ENCODE data around the gene PPP3CA. TPM values are rescaled to one million over a fixed set of nuclear protein-coding genes. Genes with fewer than 3 reads are reported as not detected.
A peak's percentile ranks its signal among the peaks of the same experiment; 100 is the strongest.

The PPP3CA gene
- total and polyA plus RNA-seq, 3 donors from 2014 or later, result 19.1 to 44.5 (median 39.1) TPM

- Histone ChIP-seq H3K4me3 (no peak overlapping the region), H3K27me3 (no peaks in the 10 kb centered on the region), H3K36me3 (ENCODE audit: low read depth, missing control alignments) (no peaks in the 10 kb centered on the region), H3K9me3 (no peaks in the 10 kb centered on the region), H3K4me1 (peaks cover 7% of the 10 kb centered on the region), H3K27ac (no peak overlapping the region)
- 64 to 72% methylated on average over 3 of the region's 3 CpGs for WGBS, 2 donors
- DNase-seq, result no peak
- TF ChIP-seq POLR2A (IDR thresholded peaks at IDR 0.05) (no peak), CTCF (IDR thresholded peaks at IDR 0.05) (no peak)
- intact Hi-C loops (cut with DNase I; ENCODE audit: low total_unique reads), result no loop called here
Measured at GRCh38 chr4:101306225-101306624, 41.1 kb downstream of the PPP3CA start.

- Histone ChIP-seq H3K9me3 (no peaks in the 10 kb centered on the region), H3K27me3 (no peaks in the 10 kb centered on the region), H3K36me3 (ENCODE audit: low read depth, missing control alignments) (no peaks in the 10 kb centered on the region), H3K27ac (no peak overlapping the region), H3K4me3 (no peak overlapping the region), H3K4me1 (peaks cover 7% of the 10 kb centered on the region)
- intact Hi-C loops (cut with DNase I; ENCODE audit: low total_unique reads), result no loop called here
- DNase-seq, result no peak
- TF ChIP-seq POLR2A (IDR thresholded peaks at IDR 0.05) (no peak), CTCF (IDR thresholded peaks at IDR 0.05) (no peak)
- WGBS, 2 donors, result 69 to 78% methylated on average over 2 of the region's 2 CpGs
Measured at GRCh38 chr4:101304916-101305315, 42.4 kb downstream of the PPP3CA start.

GRCh38 chr4:101299899-101300540 is 47.3 kb downstream of the PPP3CA start:
- intact Hi-C loops (cut with DNase I; ENCODE audit: low total_unique reads), result no loop called here
- Histone ChIP-seq H3K27ac (no peak overlapping the region), H3K27me3 (no peaks in the 10 kb centered on the region), H3K9me3 (no peaks in the 10 kb centered on the region), H3K36me3 (ENCODE audit: low read depth, missing control alignments) (no peaks in the 10 kb centered on the region), H3K4me1 (peaks cover 11% of the 10 kb centered on the region), H3K4me3 (no peak overlapping the region)
- whole genome bisulfite sequencing, 2 donors, result 80 to 82% methylated on average over 3 of the region's 3 CpGs
- no peak for DNase-seq
- TF ChIP-seq CTCF (IDR thresholded peaks at IDR 0.05) (no peak), POLR2A (IDR thresholded peaks at IDR 0.05) (no peak)

GRCh38 chr4:101299021-101299420 is 48.3 kb downstream of the PPP3CA start:
- DNase-seq, result no peak
- TF ChIP-seq CTCF (IDR thresholded peaks at IDR 0.05) (no peak), POLR2A (IDR thresholded peaks at IDR 0.05) (no peak)
- 93 to 94% methylated on average over 2 of the region's 2 CpGs for WGBS, 2 donors
- Histone ChIP-seq H3K27ac (no peak overlapping the region), H3K9me3 (no peaks in the 10 kb centered on the region), H3K36me3 (ENCODE audit: low read depth, missing control alignments) (no peaks in the 10 kb centered on the region), H3K4me1 (peaks cover 8% of the 10 kb centered on the region), H3K4me3 (no peak overlapping the region), H3K27me3 (no peaks in the 10 kb centered on the region)
- intact Hi-C loops (cut with DNase I; ENCODE audit: low total_unique reads), result no loop called here

- peak overlapping the region in 1 of 2 donors; percentile 8 for H3K27ac ChIP-seq
- TF ChIP-seq POLR2A (IDR thresholded peaks at IDR 0.05) (no peak), CTCF (IDR thresholded peaks at IDR 0.05) (no peak)
- DNase-seq, result no peak
- intact Hi-C loops (cut with DNase I; ENCODE audit: low total_unique reads), result no loop called here
- no peaks in the 10 kb centered on the region for H3K36me3 ChIP-seq (ENCODE audit: low read depth, missing control alignments)
- H3K27me3 ChIP-seq, result no peaks in the 10 kb centered on the region
- no peak overlapping the region for H3K4me3 ChIP-seq
- H3K4me1 ChIP-seq, result peaks cover 11% of the 10 kb centered on the region
- H3K9me3 ChIP-seq, result no peaks in the 10 kb centered on the region
Measured at GRCh38 chr4:101295691-101296090, 51.6 kb downstream of the PPP3CA start.
